ENCODE data around the gene ARPC2. TPM values are rescaled to one million over a fixed set of nuclear protein-coding genes. Genes with fewer than 3 reads are reported as not detected.

Gene ARPC2
- total RNA-seq, 2 donors from 2014 or later = 243 to 247 TPM

DNA sequence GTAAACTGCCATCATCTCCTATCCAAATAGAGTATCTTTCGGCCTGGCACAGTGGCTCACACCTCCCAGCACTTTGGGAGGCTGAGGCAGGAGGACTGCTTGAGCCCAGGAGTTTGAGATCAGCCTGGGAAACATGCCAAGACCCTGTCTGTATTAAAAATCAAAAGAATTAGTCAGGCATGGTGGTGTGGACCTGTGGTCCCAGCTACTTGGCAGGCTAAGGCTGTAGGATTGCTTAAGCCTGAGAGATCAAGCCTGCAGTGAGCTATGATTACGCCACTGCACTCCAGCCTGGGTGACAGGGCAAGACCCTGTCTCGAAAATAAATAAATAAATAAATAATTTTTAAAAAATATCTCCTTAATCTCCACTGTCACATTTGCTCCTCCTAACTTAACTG lies 14.7 kb upstream of the ARPC2 start:
- Mint-ChIP-seq H3K9me3 (no peaks in the 10 kb centered on the region), H3K4me1 (no peaks in the 10 kb centered on the region), H3K36me3 (ENCODE audit: low read depth) (no peaks in the 10 kb centered on the region), H3K27ac (no peak overlapping the region), H3K27me3 (ENCODE audit: insufficient read depth) (peaks cover 24% of the 10 kb centered on the region), H3K4me3 (no peak overlapping the region)
- Histone ChIP-seq H3K36me3 (ENCODE audit: control insufficient read depth, insufficient read depth, low read length) (no peaks in the 10 kb centered on the region), H3K9ac (ENCODE audit: extremely low read depth, low read length, poor library complexity, severe bottlenecking) (no peak overlapping the region), H3K27me3 (ENCODE audit: control insufficient read depth, insufficient read depth, low read length, poor library complexity, severe bottlenecking) (peaks cover 13% of the 10 kb centered on the region), H3K4me3 (ENCODE audit: low read length) (no peak overlapping the region), H3K9me3 (ENCODE audit: control insufficient read depth, low read length) (no peaks in the 10 kb centered on the region), H3K4me1 (ENCODE audit: control insufficient read depth, insufficient read depth, low read length) (no peaks in the 10 kb centered on the region), H3K27ac (ENCODE audit: low read depth, low read length) (no peak overlapping the region)
- WGBS, 2 experiments (ENCODE audit: insufficient coverage in 1 of 2, insufficient read length in 1 of 2) = 95% methylated on average over 2 of the region's 3 CpGs; no CpG with 5 or more reads in 1 of the 2 experiments
- TF ChIP-seq CTCF (conservative IDR thresholded peaks at IDR 0.05) = no peak
- DNase-seq = no peak

DNA sequence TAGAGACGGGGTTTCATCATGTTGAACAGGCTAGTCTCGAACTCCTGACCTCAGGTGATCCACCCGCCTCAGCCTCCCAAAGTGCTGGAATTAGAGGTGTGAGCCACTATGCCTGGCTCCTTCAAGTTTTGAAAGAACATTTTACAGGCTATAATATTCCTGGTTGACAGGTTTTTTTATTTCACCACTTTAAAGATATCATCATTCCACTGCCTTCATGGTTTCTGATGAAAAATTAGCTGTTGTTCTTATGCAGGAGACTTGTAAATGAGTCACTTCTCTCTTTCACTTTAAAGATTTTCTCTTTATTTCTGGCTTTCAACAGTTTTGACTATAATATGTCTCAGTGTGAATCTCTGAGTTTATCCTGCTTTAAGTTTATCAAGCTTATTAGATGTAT lies 7.9 kb upstream of the ARPC2 start:
- peaks cover 6% of the 10 kb centered on the region for H3K9me3 ChIP-seq (ENCODE audit: control insufficient read depth, low read length)
- 94 to 100% methylated on average over 2 to 3 of the region's 3 CpGs for WGBS, 2 experiments (ENCODE audit: insufficient coverage in 1 of 2, insufficient read length in 1 of 2)

GRCh38 chr2:218214116-218214515 lies 2.9 kb upstream of the ARPC2 start:
- 78 to 100% methylated on average over 1 of the region's 1 CpG for WGBS, 2 experiments (ENCODE audit: insufficient coverage in 1 of 2, insufficient read length in 1 of 2)
- H3K9me3 ChIP-seq (ENCODE audit: control insufficient read depth, low read length) = peaks cover 4% of the 10 kb centered on the region
- Mint-ChIP-seq H3K36me3 (ENCODE audit: low read depth) (no peaks in the 10 kb centered on the region), H3K27me3 (ENCODE audit: insufficient read depth) (peaks cover 8% of the 10 kb centered on the region), H3K27ac (no peak overlapping the region), H3K9me3 (no peaks in the 10 kb centered on the region), H3K4me3 (no peak overlapping the region), H3K4me1 (peaks cover 11% of the 10 kb centered on the region)
- no peak for TF ChIP-seq CTCF (conservative IDR thresholded peaks at IDR 0.05)
- H3K27ac ChIP-seq (ENCODE audit: low read depth, low read length) = no peak overlapping the region
- DNase-seq = no peak
- no peaks in the 10 kb centered on the region for H3K27me3 ChIP-seq (ENCODE audit: control insufficient read depth, insufficient read depth, low read length, poor library complexity, severe bottlenecking)
- no peaks in the 10 kb centered on the region for H3K4me1 ChIP-seq (ENCODE audit: control insufficient read depth, insufficient read depth, low read length)
- no peak overlapping the region for H3K9ac ChIP-seq (ENCODE audit: extremely low read depth, low read length, poor library complexity, severe bottlenecking)
- no peak overlapping the region for H3K4me3 ChIP-seq (ENCODE audit: low read length)
- H3K36me3 ChIP-seq (ENCODE audit: control insufficient read depth, insufficient read depth, low read length) = peaks cover 7% of the 10 kb centered on the region

More for the DNA sequence above, 7.9 kb upstream of the ARPC2 start:
- TF ChIP-seq CTCF (conservative IDR thresholded peaks at IDR 0.05) = no peak
- Mint-ChIP-seq H3K27me3 (ENCODE audit: insufficient read depth) (peaks cover 11% of the 10 kb centered on the region), H3K9me3 (peaks cover 2% of the 10 kb centered on the region), H3K36me3 (ENCODE audit: low read depth) (no peaks in the 10 kb centered on the region), H3K4me3 (no peak overlapping the region), H3K4me1 (no peaks in the 10 kb centered on the region), H3K27ac (no peak overlapping the region)
- H3K4me3 ChIP-seq (ENCODE audit: low read length) = no peak overlapping the region
- DNase-seq = no peak
- H3K4me1 ChIP-seq (ENCODE audit: control insufficient read depth, insufficient read depth, low read length) = no peaks in the 10 kb centered on the region
- no peaks in the 10 kb centered on the region for H3K27me3 ChIP-seq (ENCODE audit: control insufficient read depth, insufficient read depth, low read length, poor library complexity, severe bottlenecking)
- H3K9ac ChIP-seq (ENCODE audit: extremely low read depth, low read length, poor library complexity, severe bottlenecking) = no peak overlapping the region
- H3K27ac ChIP-seq (ENCODE audit: low read depth, low read length) = no peak overlapping the region
- no peaks in the 10 kb centered on the region for H3K36me3 ChIP-seq (ENCODE audit: control insufficient read depth, insufficient read depth, low read length)

Data from endodermal cell (in vitro differentiated cells).